Sigmoid colon (tissue), 7 donors: ENCODE measurements around the gene KRT83. TPM values are rescaled to one million over a fixed set of nuclear protein-coding genes. Genes with fewer than 3 reads are reported as not detected.
"Not testable (repeated sequence)": the region's sequence is repeated elsewhere in the genome, so short reads cannot be mapped to it uniquely, and the experiment has no call there.

Experiments
- DNase-seq: peaks from one replicate; pipeline ENCODE4 v3.0.0-alpha.2; 2019
- H3K27ac ChIP-seq, 4 donors: fragments of 200-600 bp; sonication (generic); one replicate each; pipeline ENCODE4 v1.5.1; 2016 to 2019; ENCODE audit warnings: mild to moderate bottlenecking in 1 of 4
- H3K27me3 ChIP-seq, 3 donors: fragments of 200-600 bp; sonication (generic); one replicate each; pipeline ENCODE4 v1.5.1; 2019; ENCODE audit warnings: mild to moderate bottlenecking in 1 of 3
- H3K36me3 ChIP-seq, 4 donors: fragments of 200-600 bp; sonication (generic); one replicate each; pipeline ENCODE4 v1.5.1; 2016 to 2019
- H3K4me1 ChIP-seq, 4 donors: fragments of 200-600 bp; sonication (generic); one replicate each; pipeline ENCODE4 v1.5.1; 2017 to 2019
- H3K4me3 ChIP-seq, 4 donors: fragments of 200-600 bp; sonication (generic); one replicate each; pipeline ENCODE4 v1.5.1; 2017 to 2019; ENCODE audit warnings: mild to moderate bottlenecking in 2 of 4, moderate library complexity in 1 of 4
- H3K9me3 ChIP-seq, 4 donors: fragments of 200-600 bp in 3 of 4; sonication (generic) in 3 of 4; one replicate each; pipeline versions ENCODE4 v1.5.1 to v1.6.1; 2013 to 2019
- CTCF ChIP-seq, 4 experiments: fragments of 450-650 bp in 3 of 4; fragments of 200-600 bp in 1 of 4; IDR thresholded peaks; one replicate each; pipeline ENCODE4 v1.5.1; 2016 to 2019; ENCODE audit warnings: antibody characterized with exemption in 4 of 4, mild to moderate bottlenecking in 3 of 4, moderate library complexity in 2 of 4
- EP300 ChIP-seq, 4 donors: sonication (generic); formaldehyde crosslinking; IDR thresholded peaks; one replicate each; pipeline ENCODE4 v1.6.1; 2017; ENCODE audit warnings: antibody characterized with exemption in 4 of 4
- POLR2A ChIP-seq, 2 donors: fragments of 450-650 bp; IDR thresholded peaks; one replicate each; pipeline ENCODE4 v1.6.1; 2016; ENCODE audit warnings: antibody characterized with exemption in 2 of 2, mild to moderate bottlenecking in 2 of 2, moderate library complexity in 2 of 2
- POLR2AphosphoS5 ChIP-seq, 4 donors: sonication (generic); formaldehyde crosslinking; IDR thresholded peaks; one replicate each; pipeline ENCODE4 v1.6.1; 2017; ENCODE audit warnings: antibody characterized with exemption in 4 of 4
- WGBS, 2 donors: extraction: QIAGEN DNeasy Blood & Tissue Kit; methylation state at CpG; one replicate each; pipeline ENCODE4 v1.1.7; 2013; 5-methylcytosine and 5-hydroxymethylcytosine counted together
- intact Hi-C: fragments of 100-400 bp; cut with DNase I; formaldehyde crosslinking; loops from one replicate; pipeline ENCODE4 v1.15.1; 2023
- polyA plus RNA-seq, 3 donors: library from polyadenylated mRNA; stranded (reverse); fragments of 200-250 nt; gene quantifications; one replicate each; pipeline ENCODE4 v1.2.3, GENCODE V29; 2013
- total RNA-seq, 4 donors: library from RNA; depleted of rRNA; stranded (reverse); fragments of >200 nt; gene quantifications; one replicate each; pipeline ENCODE4 v1.1.0, GENCODE V29; 2016
- donor health status: healthy with polysubstance abuse.
- donor health status: Bipolar disorder and iron deficiency.
- donor health status: healthy.

The KRT83 gene
- total and polyA plus RNA-seq, 7 donors = not detected

GRCh38 chr12:52291267-52291935 lies 29.8 kb downstream of the KRT83 start, which contains the start of gene KRT81:
Gene KRT81, minus strand, starts transcription at chr12:52291534. Its CDS starts 69 bp downstream, at chr12:52291465.
- intact Hi-C loops = no loop called here
- H3K9me3 ChIP-seq = no peaks in the 10 kb centered on the region
- H3K36me3 ChIP-seq = no peaks in the 10 kb centered on the region
- no peaks in the 10 kb centered on the region for H3K27me3 ChIP-seq
- WGBS, 2 donors = 55 to 68% methylated on average over 24 to 25 of the region's 32 CpGs
- no peak for DNase-seq
- TF ChIP-seq CTCF (IDR thresholded peaks at IDR 0.05) (no peak), EP300 (IDR thresholded peaks at IDR 0.05) (no peak), POLR2AphosphoS5 (IDR thresholded peaks at IDR 0.05) (no peak), POLR2A (IDR thresholded peaks at IDR 0.05) (no peak)
- no peaks in the 10 kb centered on the region for H3K4me1 ChIP-seq
- H3K4me3 ChIP-seq = no peak within 1 kb of the TSS
- no peak within 1 kb of the TSS for H3K27ac ChIP-seq

- H3K4me1 ChIP-seq, intact Hi-C loops, H3K36me3 ChIP-seq, H3K4me3 ChIP-seq, H3K27ac ChIP-seq, H3K9me3 ChIP-seq, DNase-seq, H3K27me3 ChIP-seq: not testable (repeated sequence)
- no CpG with 5 or more reads among the region's 5 CpGs for WGBS, 2 donors
Observed at GRCh38 chr12:52290483-52291134, 30.6 kb downstream of the KRT83 start.

- H3K27me3 ChIP-seq, H3K4me3 ChIP-seq, H3K36me3 ChIP-seq, DNase-seq, intact Hi-C loops, H3K9me3 ChIP-seq, H3K4me1 ChIP-seq, H3K27ac ChIP-seq: not testable (repeated sequence)
- WGBS, 2 donors = 78 to 88% methylated on average over 17 of the region's 17 CpGs
Observed at GRCh38 chr12:52287816-52288805, 33.1 kb downstream of the KRT83 start.

- H3K9me3 ChIP-seq, H3K4me3 ChIP-seq, H3K4me1 ChIP-seq, H3K27ac ChIP-seq, H3K27me3 ChIP-seq, intact Hi-C loops, H3K36me3 ChIP-seq, DNase-seq: not testable (repeated sequence)
- 88 to 89% methylated on average over 21 of the region's 21 CpGs for WGBS, 2 donors
Observed at GRCh38 chr12:52286857-52287785, 34.1 kb downstream of the KRT83 start.

GRCh38 chr12:52285851-52286530 lies 35.2 kb downstream of the KRT83 start:
- TF ChIP-seq POLR2A (IDR thresholded peaks at IDR 0.05) (no peak), POLR2AphosphoS5 (IDR thresholded peaks at IDR 0.05) (no peak), EP300 (IDR thresholded peaks at IDR 0.05) (no peak), CTCF (IDR thresholded peaks at IDR 0.05) (no peak)
- H3K4me1 ChIP-seq = peaks cover 0 to 7% (median 5%) of the 10 kb centered on the region in 4 donors
- DNase-seq = no peak
- intact Hi-C loops = no loop called here
- H3K36me3 ChIP-seq = no peaks in the 10 kb centered on the region
- H3K27ac ChIP-seq = no peak overlapping the region
- no peaks in the 10 kb centered on the region for H3K9me3 ChIP-seq
- H3K27me3 ChIP-seq = no peaks in the 10 kb centered on the region
- no peak overlapping the region for H3K4me3 ChIP-seq
- 87 to 91% methylated on average over 24 of the region's 24 CpGs for WGBS, 2 donors
